ENCODE results near the gene FGF3.

GRCh38 chr11:69819541-69820070 lies 390 bp upstream of the FGF3 start:
- TF ChIP-seq POLR2A (IDR thresholded peaks at IDR 0.05; ENCODE audit: low read length): no peak
- no peak for TF ChIP-seq GATA1 (IDR thresholded peaks at IDR 0.05; ENCODE audit: low read depth, low read length)

All from erythroblast (primary cell).